Left lung (tissue), 10 donors: ENCODE data around the gene SLCO2B1. TPM values are rescaled to one million over a fixed set of nuclear protein-coding genes. Genes with fewer than 3 reads are reported as not detected.

Experiments used
- ATAC-seq: fragments of 200-7000 bp; cut with Tn5 transposase; one replicate; pipeline ENCODE4 v1.9.1; 2020; ENCODE audit warnings: moderate library complexity
- DNase-seq, 4 donors: peaks; one replicate each; pipeline ENCODE4 v3.0.0-alpha.2; 2013 to 2020
- H3K27ac ChIP-seq, 2 donors: fragments of 200-600 bp; sonication (generic) in 1 of 2; one replicate each; pipeline versions ENCODE4 v1.5.0 to v1.8.0; 2020 to 2021
- H3K27me3 ChIP-seq, 2 donors: fragments of 200-600 bp; sonication (generic) in 1 of 2; one replicate each; pipeline versions ENCODE4 v1.5.0 to v1.8.0; 2020 to 2021
- H3K36me3 ChIP-seq, 2 donors: fragments of 200-600 bp; sonication (generic) in 1 of 2; one replicate each; pipeline versions ENCODE4 v1.5.0 to v1.8.0; 2020 to 2021
- H3K4me1 ChIP-seq, 2 donors: fragments of 200-600 bp; one replicate each; pipeline ENCODE4 v1.8.0; 2021
- H3K4me3 ChIP-seq, 2 donors: fragments of 200-600 bp; sonication (generic) in 1 of 2; one replicate each; pipeline versions ENCODE4 v1.5.0 to v1.8.0; 2020 to 2021; ENCODE audit warnings: mild to moderate bottlenecking in 1 of 2
- H3K9me3 ChIP-seq, 2 donors: fragments of 200-600 bp; sonication (generic) in 1 of 2; one replicate each; pipeline versions ENCODE4 v1.5.0 to v1.8.0; 2020 to 2021
- intact Hi-C, 2 donors: fragments of 100-400 bp; cut with DNase I; formaldehyde crosslinking; loops; one replicate each; pipeline versions ENCODE4 v1.11.2 to v1.14.2; 2022
- polyA plus RNA-seq, 6 donors: library from polyadenylated mRNA; unstranded; fragments of 120-200 nt; gene quantifications; one replicate each; pipeline ENCODE4 v1.2.1, GENCODE V29; 2013; ENCODE audit not compliant: insufficient read length in 6 of 6
- total RNA-seq, 2 donors: library from RNA; stranded (reverse); fragmentation: NEBNext Ultra II Directional; extraction: Animal tissue kit (Norgen Biotek cat#: 25700); gene quantifications; one replicate each; pipeline ENCODE4 v1.2.1, GENCODE V29; 2021
- TF ChIP-seq, protein P1 (sequence below), 2 donors: fragments of 200-600 bp; sonication (generic) in 1 of 2; IDR thresholded peaks; one replicate each; pipeline versions ENCODE4 v1.5.0 to v1.8.0; 2021; ENCODE audit warnings: antibody characterized with exemption in 2 of 2
- donor health status: DM: no; HTN: yes; CAD: no.
- donor health status: DM: no; HTN: no; CAD: no.

The SLCO2B1 gene
- total and polyA plus RNA-seq, 8 donors, result 20.5 to 220 (median 27.9) TPM

GRCh38 chr11:75140269-75141138 is 10.4 kb upstream of the SLCO2B1 start:
- Histone ChIP-seq H3K4me1 (peaks cover 8 to 32% of the 10 kb centered on the region in 2 donors), H3K9me3 (no peaks in the 10 kb centered on the region), H3K4me3 (no peak overlapping the region), H3K27me3 (peaks cover 0 to 21% of the 10 kb centered on the region in 2 donors), H3K36me3 (no peaks in the 10 kb centered on the region), H3K27ac (no peak overlapping the region)
- intact Hi-C loops, result loop anchor here (5.0 to 10.0 kb wide), 2 partner anchors 54 to 107 kb away; no protein-coding TSS in a partner anchor
- DNase-seq (peak in 3 of 4 donors; percentile 25 to 93 (median 59)), ATAC-seq (peak; percentile 72)
- TF ChIP-seq, protein P1, sequence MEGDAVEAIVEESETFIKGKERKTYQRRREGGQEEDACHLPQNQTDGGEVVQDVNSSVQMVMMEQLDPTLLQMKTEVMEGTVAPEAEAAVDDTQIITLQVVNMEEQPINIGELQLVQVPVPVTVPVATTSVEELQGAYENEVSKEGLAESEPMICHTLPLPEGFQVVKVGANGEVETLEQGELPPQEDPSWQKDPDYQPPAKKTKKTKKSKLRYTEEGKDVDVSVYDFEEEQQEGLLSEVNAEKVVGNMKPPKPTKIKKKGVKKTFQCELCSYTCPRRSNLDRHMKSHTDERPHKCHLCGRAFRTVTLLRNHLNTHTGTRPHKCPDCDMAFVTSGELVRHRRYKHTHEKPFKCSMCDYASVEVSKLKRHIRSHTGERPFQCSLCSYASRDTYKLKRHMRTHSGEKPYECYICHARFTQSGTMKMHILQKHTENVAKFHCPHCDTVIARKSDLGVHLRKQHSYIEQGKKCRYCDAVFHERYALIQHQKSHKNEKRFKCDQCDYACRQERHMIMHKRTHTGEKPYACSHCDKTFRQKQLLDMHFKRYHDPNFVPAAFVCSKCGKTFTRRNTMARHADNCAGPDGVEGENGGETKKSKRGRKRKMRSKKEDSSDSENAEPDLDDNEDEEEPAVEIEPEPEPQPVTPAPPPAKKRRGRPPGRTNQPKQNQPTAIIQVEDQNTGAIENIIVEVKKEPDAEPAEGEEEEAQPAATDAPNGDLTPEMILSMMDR (IDR thresholded peaks at IDR 0.05), result peak; percentile 77 to 90

DNA sequence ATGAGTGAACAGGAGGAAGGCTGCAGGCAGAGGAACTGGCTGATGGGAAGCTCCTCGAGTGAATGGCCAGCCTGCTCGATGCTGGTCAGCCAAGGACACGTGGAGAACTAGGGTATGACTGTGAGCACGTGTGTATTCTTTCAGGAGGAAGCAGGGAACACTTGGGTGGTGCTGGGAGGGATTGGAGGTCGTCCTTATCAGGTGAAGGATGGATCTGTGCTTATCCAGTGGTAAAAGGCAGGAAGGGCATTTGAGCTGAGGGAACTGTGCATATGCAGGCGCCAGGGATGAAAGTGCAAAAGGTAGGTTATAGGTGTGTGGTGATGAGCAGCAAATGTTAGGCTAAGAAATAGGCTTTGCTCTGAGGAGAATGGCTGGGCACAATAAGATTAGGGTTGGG is 9.7 kb upstream of the SLCO2B1 start:
- no peak for ATAC-seq
- Histone ChIP-seq H3K36me3 (no peaks in the 10 kb centered on the region), H3K4me1 (peaks cover 8 to 39% of the 10 kb centered on the region in 2 donors), H3K9me3 (no peaks in the 10 kb centered on the region), H3K4me3 (no peak overlapping the region), H3K27me3 (peaks cover 0 to 21% of the 10 kb centered on the region in 2 donors), H3K27ac (no peak overlapping the region)
- TF ChIP-seq, protein P1 (IDR thresholded peaks at IDR 0.05), result no peak
- intact Hi-C loops, result loop anchor here (5.0 to 10.0 kb wide), 2 partner anchors 54 to 106 kb away; no protein-coding TSS in a partner anchor
- DNase-seq, result no peak

DNA sequence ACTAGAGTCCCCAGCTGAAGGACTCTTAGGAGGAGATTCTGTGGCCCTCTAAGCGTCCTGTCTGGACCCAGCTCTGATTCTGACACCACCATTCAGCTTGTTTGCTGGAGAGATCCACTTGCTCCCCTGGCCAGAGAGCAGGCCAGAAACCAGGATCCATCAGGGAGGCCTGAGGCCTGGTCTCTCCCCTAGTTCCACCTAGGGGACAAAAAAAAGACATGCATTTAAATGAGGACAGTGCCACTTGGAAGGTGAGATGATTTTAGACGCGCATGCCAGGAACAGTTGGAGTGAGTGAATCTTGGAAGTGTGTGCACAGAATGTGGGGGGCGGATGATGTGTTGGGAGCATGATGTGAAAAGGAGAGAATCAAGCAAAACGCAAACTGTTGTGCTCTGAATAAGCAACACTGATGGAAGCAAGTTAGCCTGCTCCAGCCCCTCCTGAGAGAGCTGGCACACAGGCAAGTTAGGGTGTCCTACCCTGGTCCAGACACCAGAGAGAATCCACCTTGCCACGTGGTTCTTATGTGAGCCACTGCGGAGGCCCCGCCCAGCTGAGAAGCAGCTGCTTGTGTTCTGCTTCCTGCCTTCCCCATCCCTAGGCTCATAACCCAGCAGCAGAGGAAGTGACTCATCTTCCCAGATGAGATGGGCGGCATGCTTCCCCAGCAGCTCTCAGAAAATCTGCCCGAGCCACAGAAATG is 8.0 kb upstream of the SLCO2B1 start:
- Histone ChIP-seq H3K9me3 (no peaks in the 10 kb centered on the region), H3K36me3 (no peaks in the 10 kb centered on the region), H3K4me3 (no peak overlapping the region), H3K4me1 (peaks cover 8 to 53% of the 10 kb centered on the region in 2 donors), H3K27me3 (peaks cover 0 to 21% of the 10 kb centered on the region in 2 donors), H3K27ac (peak overlapping the region; percentile 59 to 70)
- intact Hi-C loops, result loop anchor here (5.0 to 10.0 kb wide), 2 partner anchors 52 to 104 kb away; no protein-coding TSS in a partner anchor
- TF ChIP-seq, protein P1 (IDR thresholded peaks at IDR 0.05), result peak in 1 of 2 donors; percentile 23
- DNase-seq, result peak in 2 of 4 donors; percentile 85 to 89
- ATAC-seq, result peak; percentile 84

DNA sequence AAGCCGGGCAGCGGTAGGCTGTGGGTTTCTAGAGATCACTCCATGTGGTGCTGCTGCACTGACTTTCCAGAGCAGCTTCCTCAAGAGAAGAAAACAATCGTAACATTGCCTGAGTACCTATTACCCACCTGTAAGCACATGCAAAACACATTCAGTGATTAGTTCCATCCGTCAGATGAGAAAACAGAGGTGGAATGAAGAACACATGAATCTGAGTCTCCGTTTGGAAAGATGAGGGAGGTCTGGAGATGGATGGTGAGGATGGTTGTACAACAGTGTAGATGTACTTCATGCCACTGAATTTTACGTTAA is 7.5 kb upstream of the SLCO2B1 start:
- no peaks in the 10 kb centered on the region for H3K36me3 ChIP-seq
- peaks cover 8 to 58% of the 10 kb centered on the region in 2 donors for H3K4me1 ChIP-seq
- H3K4me3 ChIP-seq, result no peak overlapping the region
- H3K27me3 ChIP-seq, result peaks cover 0 to 16% of the 10 kb centered on the region in 2 donors
- intact Hi-C loops, result loop anchor here (5.0 to 10.0 kb wide), 2 partner anchors 51 to 104 kb away; no protein-coding TSS in a partner anchor
- no peak for ATAC-seq
- TF ChIP-seq, protein P1 (IDR thresholded peaks at IDR 0.05), result no peak
- peak overlapping the region; percentile 59 to 70 for H3K27ac ChIP-seq
- no peaks in the 10 kb centered on the region for H3K9me3 ChIP-seq
- DNase-seq, result no peak

DNA sequence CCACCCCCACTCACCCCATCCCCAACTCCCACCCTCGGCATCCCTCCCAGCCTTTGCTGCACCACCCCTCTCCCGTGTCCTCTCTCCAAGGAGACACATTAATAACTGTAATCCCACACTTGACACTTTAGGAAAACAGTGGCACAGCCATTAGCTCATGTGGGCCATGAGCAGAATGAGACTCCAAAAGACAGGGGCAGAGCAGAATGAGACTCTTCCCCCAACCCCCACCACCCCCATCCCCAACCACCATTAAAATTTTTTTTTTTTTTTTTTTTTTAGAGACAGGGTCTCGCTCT is 6.2 kb upstream of the SLCO2B1 start:
- Histone ChIP-seq H3K36me3 (no peaks in the 10 kb centered on the region), H3K9me3 (no peaks in the 10 kb centered on the region), H3K4me3 (no peak overlapping the region), H3K4me1 (peaks cover 8 to 67% of the 10 kb centered on the region in 2 donors), H3K27me3 (peaks cover 0 to 7% of the 10 kb centered on the region in 2 donors), H3K27ac (no peak overlapping the region)
- intact Hi-C loops, result loop anchor here (5.0 to 10.0 kb wide), 3 partner anchors 50 to 103 kb away; no protein-coding TSS in a partner anchor
- DNase-seq (no peak), ATAC-seq (no peak)
- TF ChIP-seq, protein P1 (IDR thresholded peaks at IDR 0.05), result no peak
